Coronary artery (tissue), 2 donors: ENCODE measurements around the gene AOC1.
"Not testable (repeated sequence)": the region's sequence is repeated elsewhere in the genome, so short reads cannot be mapped to it uniquely, and the experiment has no call there.

Experiments used
- DNase-seq: peaks from one replicate; pipeline ENCODE4 v3.0.0-alpha.2; 2017; ENCODE audit warnings: low spot score
- H3K27ac ChIP-seq, 2 donors: fragments of 200-600 bp; sonication (generic); one replicate each; pipeline ENCODE4 v1.5.1; 2016 to 2019
- H3K4me3 ChIP-seq: fragments of 200-600 bp; sonication (generic); 2 replicates; pipeline ENCODE4 v1.5.1; 2016; ENCODE audit warnings: mild to moderate bottlenecking, moderate library complexity
- TF ChIP-seq, protein P1 (sequence below): fragments of 200-600 bp; sonication (generic); IDR thresholded peaks from one replicate; pipeline ENCODE4 v1.5.1; 2019; ENCODE audit warnings: antibody characterized with exemption

The AOC1 gene

GRCh38 chr7:150852371-150852905, at the start of gene AOC1:
TSS of gene AOC1 (plus strand) at chr7:150852517. CDS start at chr7:150856471, 3,954 bp downstream.
- H3K4me3 ChIP-seq, result no peak within 1 kb of the TSS
- DNase-seq, result peak; percentile 64

GRCh38 chr7:150803161-150803860, 49.0 kb upstream of the AOC1 start:
- Histone ChIP-seq H3K27ac (no peak overlapping the region), H3K4me3 (no peak overlapping the region)
- no peak for DNase-seq
- TF ChIP-seq, protein P1, sequence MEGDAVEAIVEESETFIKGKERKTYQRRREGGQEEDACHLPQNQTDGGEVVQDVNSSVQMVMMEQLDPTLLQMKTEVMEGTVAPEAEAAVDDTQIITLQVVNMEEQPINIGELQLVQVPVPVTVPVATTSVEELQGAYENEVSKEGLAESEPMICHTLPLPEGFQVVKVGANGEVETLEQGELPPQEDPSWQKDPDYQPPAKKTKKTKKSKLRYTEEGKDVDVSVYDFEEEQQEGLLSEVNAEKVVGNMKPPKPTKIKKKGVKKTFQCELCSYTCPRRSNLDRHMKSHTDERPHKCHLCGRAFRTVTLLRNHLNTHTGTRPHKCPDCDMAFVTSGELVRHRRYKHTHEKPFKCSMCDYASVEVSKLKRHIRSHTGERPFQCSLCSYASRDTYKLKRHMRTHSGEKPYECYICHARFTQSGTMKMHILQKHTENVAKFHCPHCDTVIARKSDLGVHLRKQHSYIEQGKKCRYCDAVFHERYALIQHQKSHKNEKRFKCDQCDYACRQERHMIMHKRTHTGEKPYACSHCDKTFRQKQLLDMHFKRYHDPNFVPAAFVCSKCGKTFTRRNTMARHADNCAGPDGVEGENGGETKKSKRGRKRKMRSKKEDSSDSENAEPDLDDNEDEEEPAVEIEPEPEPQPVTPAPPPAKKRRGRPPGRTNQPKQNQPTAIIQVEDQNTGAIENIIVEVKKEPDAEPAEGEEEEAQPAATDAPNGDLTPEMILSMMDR, result no peak

More at GRCh38 chr7:150852371-150852905, at the start of gene AOC1:
- no peak within 1 kb of the TSS for H3K27ac ChIP-seq
- TF ChIP-seq, protein P1, result no peak

DNA sequence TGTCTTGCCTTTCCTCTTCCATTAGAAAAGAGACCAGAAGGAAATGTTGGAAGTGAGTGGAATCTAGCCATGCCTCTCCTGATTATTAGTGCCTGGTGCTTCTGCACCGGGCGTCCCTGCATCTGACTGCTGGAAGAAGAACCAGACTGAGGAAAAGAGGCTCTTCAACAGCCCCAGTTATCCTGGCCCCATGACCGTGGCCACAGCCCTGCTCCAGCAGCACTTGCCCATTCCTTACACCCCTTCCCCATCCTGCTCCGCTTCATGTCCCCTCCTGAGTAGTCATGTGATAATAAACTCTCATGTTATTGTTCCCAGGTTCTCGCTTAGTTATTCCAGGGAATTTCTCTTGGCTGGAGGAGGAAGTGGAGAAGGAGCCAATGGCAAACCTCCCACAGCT, 47.5 kb upstream of the AOC1 start:
- TF ChIP-seq, protein P1, result no peak
- Histone ChIP-seq H3K27ac (no peak overlapping the region), H3K4me3 (no peak overlapping the region)
- DNase-seq, result no peak

GRCh38 chr7:150805864-150806263, 46.5 kb upstream of the AOC1 start:
- H3K27ac ChIP-seq, result no peak overlapping the region
- DNase-seq, result no peak
- no peak overlapping the region for H3K4me3 ChIP-seq
- TF ChIP-seq, protein P1, result no peak

DNA sequence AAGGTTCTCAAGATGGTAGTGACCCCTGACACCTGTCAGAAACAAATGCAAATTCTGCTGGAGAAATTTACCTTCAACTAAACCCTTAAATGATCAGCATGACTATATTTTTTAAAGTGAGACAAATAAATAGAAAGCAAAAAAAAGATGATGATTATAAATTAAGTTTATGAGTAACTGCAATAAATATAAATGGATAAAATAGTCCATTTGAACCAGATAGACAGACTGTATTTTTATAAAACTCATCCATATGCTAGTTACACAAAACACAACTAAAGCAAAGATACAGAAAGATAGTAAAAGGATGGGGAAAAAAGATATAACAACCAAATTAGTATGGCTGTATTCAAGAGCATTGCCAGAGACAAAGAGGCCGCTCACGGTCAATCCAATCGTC, 45.9 kb upstream of the AOC1 start:
- Histone ChIP-seq H3K4me3 (no peak overlapping the region), H3K27ac (no peak overlapping the region)
- TF ChIP-seq, protein P1, result no peak
- no peak for DNase-seq

GRCh38 chr7:150806863-150807262, 45.5 kb upstream of the AOC1 start:
- no peak for DNase-seq
- TF ChIP-seq, protein P1, result no peak
- H3K4me3 ChIP-seq, result no peak overlapping the region
- no peak overlapping the region for H3K27ac ChIP-seq

GRCh38 chr7:150807616-150808438, 44.5 kb upstream of the AOC1 start:
- H3K27ac ChIP-seq, H3K4me3 ChIP-seq, DNase-seq: not testable (repeated sequence)
